GM18868 (cell line): Measurements from ENCODE around the gene HLA-DPA1.

Experiments
- ATAC-seq: cut with Tn5 transposase; IDR thresholded peaks from one replicate; pipeline ENCODE4 v1.9.1; 2021; ENCODE audit warnings: mild to moderate bottlenecking, moderate library complexity; ENCODE audit not compliant: unreplicated experiment

HLA-DPA1 gene

DNA sequence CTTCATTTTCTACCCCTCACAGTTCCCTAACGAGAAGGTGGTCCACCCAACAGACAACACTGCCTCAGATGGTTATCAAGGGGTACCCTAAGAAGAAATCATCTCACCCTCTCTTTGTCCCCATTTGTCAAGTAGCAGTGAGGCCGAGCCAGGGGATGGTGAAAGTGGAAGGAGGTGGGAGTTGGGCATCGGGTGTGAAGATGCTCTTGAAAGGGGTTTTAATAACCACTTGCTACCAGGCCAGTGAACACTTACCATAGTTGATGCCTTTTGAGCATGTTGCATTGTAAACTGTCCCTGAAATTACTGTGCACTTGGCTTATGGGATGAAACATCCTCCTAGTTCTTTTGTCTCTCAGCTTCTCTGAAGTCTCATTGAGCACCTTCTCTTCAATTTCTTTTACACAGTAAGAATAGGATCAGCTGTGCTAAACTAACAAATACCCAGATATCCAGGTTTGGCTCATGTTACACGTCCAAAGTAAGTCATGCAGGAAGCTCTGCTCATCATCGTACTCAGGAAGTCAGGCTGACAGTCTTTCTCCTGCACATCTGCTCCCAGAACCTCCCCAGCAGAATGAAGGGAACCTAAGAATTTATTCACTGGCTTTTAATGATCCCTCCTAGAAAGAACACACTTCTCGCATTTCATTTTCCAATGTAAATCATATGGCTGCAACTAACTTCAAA, 15.6 kb upstream of the HLA-DPA1 start:
- ATAC-seq = no peak

DNA sequence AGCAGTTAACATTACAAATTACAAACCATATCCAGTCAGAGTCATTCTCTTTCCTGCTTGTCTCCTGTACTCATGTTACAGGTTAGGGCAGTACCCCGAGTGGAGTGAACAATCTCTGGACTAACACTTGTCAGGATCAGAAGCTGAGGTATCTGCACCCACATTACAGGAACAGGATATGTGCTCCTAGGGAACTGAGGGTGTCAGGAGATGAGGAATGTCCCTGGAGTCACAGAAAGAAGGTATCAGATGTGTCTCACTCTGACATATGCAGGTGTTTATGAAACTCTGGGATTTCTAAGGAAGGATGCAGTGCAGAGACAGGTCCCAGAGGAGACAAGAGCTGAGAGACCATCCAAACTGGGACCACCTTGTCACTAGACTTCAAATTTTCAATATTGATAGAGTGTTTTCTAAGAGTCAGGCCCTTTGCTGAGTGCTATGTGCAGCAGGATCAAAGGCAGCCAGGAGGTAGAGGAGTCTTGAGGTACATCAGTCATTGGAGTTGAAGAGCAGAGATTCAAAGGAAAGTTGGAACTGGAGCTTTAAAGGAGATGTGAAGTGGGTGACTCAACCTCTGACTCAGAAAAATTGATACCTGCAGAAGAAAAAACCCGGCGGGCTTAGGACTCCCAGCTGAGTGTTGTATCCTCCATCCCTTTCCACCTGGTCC, 14.9 kb upstream of the HLA-DPA1 start:
- ATAC-seq = no peak

DNA sequence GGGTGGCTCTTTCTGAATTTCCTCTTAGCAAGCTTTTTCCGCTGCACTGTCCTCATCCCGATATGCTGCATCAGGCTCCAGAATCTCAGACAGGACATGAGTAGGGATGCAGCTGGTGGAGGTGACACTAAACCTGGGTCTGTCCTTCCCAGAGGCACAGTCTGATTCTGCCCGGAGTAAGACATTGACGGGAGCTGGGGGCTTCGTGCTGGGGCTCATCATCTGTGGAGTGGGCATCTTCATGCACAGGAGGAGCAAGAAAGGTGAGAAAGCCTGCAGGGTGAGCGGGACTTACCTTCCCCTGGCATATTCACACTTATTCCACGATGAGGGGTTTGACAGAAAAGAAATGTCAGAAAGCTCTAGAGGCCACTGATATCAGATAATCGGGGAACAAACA, 12.2 kb upstream of the HLA-DPA1 start:
- ATAC-seq = no peak

DNA sequence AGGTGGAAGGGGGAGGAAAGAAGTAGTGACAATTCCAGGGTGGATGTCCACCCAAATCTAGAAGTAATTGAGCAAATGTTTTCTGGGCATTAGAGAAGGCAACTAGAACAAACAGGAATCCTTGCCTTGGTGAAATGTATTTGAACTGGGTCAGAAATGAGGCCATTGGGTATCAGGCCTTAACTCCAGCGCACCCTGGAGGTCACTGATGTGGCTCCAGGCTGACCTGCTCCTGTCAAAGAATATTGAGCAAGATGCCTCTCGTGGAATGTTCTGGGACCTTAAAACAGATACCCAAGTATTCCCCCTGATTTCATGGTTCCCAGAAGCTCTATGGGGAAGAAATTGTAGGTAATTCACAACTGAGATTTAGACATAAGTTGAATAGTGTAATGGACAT, 9.3 kb upstream of the HLA-DPA1 start:
- no peak for ATAC-seq

DNA sequence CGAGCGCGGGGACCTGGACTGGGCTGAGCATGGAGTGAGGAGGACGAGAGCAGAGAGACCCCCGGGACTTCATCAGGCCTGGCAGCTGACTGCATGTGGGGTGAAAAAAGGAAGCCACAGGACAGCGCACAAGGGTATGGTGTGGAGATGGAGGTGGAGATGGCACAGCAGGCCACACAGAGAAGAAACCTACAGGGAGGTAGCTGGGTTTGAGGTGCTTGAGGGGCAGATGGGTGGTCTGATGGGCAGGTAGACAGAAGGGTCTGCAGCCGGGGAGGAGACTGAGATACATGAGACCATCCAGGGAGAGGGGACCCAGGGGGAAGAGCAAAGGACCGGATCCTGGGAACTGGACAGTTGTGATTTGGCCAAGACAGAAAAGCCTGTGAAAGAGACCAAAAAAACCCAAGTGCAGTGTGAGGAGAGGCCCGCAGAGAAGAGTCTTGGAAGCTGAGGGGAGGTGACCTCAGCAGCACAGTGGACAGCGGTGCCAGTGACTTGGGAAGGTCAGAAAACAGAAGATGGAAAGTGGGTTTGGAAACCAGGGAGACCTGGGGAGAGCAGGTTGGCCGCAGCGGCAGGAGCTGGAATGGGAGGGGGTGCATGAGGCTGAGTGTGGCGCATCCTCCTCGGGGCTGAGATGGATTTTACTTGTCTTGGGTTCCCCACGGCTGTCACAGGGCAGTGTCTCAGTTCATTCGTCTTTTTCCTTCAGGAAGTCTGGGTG, 7.8 kb upstream of the HLA-DPA1 start:
- no peak for ATAC-seq

DNA sequence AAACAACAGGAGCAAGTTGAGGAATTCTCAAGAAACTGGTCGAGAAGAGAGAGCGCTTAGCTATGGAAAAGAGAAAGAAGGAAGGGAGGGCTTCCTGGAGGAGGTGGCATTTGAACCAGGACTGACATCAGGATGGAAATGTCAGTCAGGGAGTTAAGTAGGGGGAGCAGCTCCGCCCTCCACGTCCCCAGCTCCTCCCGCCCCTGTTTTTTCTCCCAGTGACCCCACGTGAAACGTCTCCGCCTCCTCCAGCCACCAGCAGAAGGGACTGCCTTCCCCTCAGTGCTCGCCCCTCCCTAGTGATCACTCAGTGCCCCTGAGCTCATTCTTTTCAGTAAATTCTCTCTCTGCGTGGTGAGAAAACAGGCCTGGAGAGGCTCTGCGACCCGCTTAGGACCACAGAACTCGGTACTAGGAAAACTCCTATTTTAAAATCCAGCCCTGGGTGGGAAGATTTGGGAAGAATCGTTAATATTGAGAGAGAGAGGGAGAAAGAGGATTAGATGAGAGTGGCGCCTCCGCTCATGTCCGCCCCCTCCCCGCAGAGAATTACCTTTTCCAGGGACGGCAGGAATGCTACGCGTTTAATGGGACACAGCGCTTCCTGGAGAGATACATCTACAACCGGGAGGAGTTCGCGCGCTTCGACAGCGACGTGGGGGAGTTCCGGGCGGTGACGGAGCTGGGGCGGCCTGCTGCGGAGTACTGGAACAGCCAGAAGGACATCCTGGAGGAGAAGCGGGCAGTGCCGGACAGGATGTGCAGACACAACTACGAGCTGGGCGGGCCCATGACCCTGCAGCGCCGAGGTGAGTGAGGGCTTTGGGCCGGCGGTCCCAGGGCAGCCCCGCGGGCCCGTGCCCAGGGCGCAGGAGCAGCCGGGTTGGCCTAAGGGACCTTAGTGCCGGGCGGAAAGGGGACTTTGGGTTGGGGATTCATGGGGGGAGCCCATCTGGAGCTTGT, 7.0 kb upstream of the HLA-DPA1 start:
- ATAC-seq = no peak

DNA sequence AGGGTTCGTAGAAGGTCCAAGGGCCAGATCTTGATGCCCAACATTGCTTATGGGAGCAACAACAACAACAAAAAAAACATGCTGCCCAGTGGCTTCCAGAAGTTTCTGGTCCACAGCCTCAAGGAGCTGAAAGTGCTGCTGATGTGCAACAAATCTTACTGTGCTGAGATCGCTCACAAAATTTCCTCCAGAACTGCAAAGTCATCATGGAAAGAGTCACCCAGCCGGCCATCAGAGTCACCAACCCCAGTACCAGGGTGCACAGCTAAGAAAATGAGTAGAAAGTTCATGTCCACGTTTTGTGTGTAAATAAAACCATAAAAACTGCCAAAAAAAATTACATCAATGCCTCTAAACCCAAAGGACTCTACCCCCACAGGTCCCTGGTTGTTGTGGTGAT, 6.1 kb upstream of the HLA-DPA1 start:
- no peak for ATAC-seq

DNA sequence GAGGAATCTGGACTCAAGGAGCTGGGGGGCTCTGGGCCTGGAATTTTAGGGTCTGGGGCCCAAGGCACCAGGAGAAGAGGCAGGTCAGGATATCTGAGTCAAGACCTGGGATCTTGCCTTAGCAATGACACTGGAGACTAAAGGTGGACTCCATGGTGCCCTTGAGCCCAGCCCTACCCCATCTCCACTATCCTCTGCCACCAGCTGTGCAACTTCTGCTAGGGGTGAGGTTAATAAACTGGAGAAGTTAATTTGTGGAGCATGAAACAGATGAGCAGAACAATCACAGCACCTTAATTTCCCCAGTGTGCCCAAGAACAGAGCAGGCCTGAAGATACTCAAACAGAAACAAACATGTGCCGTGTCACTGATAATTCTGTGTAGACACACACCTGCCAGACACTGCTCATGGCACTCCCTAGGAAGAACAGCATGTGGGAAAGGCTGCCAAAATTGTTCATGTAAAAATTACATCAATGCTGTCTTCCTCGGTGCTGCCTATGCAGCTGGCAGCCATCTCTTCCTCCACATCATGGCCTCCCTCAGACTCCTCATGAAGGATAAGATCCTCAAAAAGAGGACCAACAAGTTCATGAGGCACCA, 5.6 kb upstream of the HLA-DPA1 start:
- ATAC-seq = no peak

DNA sequence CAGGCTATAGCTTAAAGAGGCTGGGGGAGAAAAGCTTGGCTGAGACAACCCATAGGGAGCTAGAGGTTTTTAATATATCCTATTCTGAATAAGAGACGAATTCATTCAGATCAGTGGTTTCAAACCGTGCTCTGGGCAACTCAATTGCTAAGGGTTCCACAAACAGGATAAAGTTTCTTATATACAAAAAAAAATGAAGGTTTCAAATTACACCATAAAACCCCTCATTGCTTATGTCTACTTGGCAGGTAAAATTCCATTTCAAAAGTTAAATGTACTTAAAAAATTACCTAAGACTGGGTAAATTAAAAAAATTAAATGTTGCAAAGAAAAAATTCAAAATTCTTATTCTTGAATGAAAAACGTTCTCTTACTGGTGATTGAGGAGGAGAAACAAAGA, 5.0 kb upstream of the HLA-DPA1 start:
- ATAC-seq = no peak

DNA sequence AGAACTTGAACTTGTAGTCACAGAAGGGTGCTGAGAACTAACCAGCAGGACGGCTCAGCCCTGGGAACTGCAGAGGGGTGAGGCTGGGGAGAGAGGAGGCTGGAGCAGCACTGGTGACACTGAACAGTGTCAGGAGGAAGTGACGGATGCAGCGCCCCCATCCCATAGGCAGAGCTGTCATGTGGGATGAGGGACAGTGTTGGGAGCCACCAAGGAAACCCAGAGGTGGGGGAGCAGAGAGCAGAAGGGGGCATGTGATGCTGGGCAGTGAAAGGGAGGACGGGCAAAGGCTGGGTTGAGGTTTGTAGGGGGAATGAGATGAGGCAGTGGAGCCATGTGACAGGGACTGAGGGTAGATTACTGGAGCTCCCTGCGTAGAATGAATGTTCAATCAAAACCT, 4.5 kb upstream of the HLA-DPA1 start:
- no peak for ATAC-seq

DNA sequence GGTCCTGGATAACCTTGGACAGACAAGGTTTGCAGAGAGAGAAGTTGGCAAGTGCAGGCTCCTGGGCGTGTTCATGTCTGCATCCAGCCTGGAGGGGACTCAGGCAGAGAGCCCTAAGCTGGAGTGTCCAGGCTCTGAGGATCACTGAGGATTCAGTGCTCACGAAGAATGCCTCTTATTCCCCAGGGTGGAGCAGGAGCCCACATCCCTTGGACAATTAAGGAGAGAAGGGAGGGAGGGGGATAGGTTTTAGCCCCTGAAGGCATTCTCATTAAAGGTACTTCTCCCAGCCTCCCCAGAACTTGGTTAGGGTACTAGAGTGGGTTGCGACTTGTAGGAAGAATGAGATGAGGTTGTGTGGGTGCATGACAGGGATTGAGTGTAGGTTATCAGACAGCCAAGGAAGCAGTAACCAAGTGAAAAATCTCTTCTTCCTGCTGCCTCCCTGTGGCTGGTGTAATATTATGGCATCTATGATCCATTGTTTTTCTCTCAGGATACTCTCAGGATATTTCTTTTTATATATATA, 3.0 kb upstream of the HLA-DPA1 start:
- no peak for ATAC-seq

DNA sequence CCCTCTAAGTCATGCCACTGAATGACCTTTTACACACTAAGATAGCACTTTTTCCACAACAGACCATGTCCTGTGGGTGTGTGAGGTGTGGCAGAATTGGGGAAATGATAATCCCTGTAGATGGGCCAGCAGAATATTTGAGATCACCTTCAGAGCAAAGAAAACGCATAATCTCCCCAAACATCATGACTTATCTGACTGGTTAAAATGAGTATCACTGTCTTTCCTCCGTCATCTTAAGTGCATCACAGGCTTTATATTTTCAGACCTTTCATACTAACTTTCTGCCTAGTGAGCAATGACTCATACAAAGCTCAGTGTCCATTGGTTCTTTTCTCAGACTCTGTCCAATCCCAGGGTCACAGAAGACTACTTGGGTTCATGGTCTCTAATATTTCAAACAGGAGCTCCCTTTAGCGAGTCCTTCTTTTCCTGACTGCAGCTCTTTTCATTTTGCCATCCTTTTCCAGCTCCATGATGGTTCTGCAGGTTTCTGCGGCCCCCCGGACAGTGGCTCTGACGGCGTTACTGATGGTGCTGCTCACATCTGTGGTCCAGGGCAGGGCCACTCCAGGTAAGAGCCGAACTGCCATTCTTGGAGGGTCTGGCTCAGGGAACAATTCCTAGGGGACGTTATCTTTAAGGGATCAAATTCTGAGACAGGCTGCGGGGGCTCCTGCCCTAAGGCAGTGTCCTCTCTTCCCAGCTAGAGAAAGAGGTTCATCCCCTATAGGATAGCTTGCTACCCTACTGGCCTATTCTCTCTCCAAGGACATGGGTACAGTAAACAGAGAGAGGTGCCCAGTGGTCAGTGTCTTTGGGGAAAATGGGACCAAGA, 2.3 kb upstream of the HLA-DPA1 start, which contains the start of gene HLA-DPB1:
Gene HLA-DPB1 (plus strand): TSS at position 423 of the 838 bp plus-strand sequence. CDS start 52 bp downstream, at position 475.
- peak; percentile 65 for ATAC-seq

DNA sequence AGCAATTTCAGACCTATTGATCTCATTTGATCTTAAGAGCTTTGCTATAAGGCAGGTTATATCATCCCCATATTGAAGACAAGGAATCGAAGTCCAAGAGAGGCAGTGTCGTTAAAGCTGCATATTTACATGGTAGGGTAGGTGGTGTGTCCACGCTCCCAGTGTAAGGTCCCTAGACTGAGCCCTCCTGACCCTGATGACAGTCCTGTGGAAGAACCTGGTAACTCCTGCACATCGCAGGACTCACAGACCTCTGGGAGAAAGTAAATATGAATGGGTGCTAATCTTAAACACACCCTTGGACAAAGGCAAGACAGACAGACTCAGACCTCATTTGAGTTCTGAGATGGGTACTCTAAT, 1.7 kb upstream of the HLA-DPA1 start:
- ATAC-seq = no peak

DNA sequence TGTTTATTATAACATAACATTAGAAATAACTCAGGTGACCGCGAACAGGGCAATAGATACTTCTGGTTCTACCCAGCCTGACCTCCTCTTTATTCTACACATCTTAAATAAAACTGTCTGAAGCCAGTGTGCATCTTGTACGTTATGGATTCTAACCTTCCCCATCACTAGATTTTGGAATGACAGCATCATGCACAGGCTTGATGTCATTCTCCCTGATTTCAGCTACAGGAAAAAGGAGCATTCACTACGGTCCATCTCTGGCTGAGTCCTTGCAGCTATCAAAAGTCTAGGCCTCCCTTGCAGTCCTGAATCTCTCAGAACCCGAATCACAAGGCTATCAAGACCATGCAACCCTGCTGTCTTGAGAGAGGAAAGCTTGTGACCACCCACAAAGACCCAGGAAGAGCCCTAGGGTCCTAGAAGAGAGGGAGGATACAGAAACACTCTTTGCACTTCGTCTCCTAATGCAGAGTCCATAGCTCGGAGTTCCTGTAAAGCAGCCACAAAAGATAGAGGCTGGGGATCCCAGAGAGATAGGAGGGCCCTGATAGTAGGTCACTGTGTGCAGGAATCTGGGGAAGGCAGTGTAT, 845 bp downstream of the HLA-DPA1 start:
- no peak for ATAC-seq

DNA sequence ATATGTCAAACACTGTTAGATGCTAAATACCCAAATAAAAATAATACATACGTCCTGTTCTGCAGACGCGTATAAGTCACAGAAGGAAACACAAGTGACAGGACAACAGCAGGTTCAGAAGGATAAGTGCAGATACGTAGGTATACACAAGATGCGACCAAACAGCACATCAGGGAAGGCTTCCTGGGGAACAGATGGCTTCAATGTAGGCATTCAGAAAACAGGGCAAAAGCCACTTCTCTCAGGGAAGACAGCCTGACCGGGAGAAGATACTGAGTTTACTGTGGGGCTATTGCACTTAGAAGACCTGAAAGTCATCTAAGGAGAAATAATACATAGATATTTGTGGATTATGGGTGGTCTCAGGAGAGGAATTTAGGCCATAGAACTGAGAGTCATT, 1.9 kb downstream of the HLA-DPA1 start:
- ATAC-seq = no peak

DNA sequence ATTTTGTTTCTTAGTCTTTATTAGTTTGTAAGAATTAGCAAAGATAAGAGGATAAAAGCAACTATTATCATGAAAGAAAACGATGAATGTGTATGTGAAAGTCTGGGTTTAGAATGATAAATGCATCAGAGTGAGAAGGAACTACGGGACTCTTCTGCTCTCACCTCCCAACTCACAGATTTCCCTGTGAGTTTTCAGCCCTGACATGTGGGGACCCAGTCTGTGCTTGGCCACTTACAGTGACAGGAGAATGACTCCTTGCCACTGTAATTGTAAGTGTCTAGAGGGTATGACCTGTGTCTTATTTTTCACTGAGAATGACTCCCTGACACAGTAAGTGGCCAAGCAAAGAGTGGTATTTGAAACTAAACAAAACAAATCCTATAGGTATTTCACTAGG, 2.5 kb downstream of the HLA-DPA1 start:
- ATAC-seq = no peak

DNA sequence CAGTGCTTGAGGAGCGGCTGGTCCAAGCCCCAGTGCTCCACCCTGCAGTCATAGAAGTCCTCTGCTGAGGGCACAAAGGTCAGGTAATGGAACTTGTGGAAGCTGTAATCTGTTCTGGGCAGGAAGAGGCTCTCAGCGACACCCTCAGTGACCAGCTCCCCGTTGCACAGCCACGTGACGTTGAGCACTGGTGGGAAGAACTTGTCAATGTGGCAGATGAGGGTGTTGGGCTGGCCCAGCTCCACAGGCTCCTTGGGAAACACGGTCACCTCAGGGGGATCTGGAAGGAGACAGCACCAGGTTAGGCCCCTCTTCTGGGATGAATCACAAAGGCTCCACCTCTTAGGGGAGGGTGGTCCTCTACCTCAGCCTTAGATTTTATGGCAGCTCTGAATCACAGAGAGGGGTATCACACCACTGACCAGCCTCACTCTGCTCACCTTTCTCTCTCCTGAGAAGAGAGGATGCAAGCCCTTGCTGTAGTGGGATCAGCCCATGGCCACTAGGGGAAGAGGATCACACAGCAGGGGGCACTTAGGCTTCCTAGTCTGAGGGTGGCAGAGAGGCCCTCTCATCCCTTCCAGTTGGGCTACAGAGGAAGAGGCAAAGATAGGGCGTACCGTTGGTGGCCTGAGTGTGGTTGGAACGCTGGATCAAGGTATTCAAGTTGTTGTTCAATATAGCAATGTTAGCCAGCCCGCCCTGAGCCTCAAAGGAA, 4.3 kb downstream of the HLA-DPA1 start:
- ATAC-seq = no peak

DNA sequence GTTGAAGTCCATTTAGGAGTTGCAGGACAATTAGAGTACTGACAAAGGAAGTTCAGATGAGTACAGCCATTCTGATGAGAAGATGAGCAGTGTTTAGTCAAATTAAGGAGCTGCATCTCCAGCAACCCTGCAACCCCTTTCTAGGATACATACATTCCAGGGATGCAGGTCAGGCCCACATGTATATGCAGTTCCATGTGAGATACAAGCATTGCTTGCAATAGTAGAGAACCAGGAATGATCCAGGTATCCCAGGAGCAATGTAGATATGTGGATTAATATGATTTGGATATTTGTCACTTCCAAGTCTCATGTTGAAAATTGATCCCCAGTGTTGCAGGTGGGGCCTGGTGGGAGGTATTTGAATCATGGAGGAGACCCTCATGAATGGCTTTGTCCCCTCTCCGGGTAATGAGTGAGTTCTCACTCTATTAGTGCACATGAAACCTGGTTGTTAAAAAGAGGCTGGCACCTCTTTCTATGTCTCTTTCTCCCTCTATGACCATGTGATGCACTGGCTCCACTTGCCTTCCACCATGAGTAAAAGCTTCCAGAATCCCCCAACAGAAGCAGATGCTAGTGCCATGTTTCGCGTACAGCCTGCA, 6.4 kb downstream of the HLA-DPA1 start:
- ATAC-seq = no peak
